ENCODE data around the gene NR3C1.

NR3C1 gene

GRCh38 chr5:143447983-143448382, 44.5 kb upstream of the NR3C1 start:
- Histone ChIP-seq H3K9me3 (ENCODE audit: insufficient read depth, low read depth, low read length) (no peaks in the 10 kb centered on the region), H4K20me1 (ENCODE audit: insufficient read depth, low read length, poor library complexity, severe bottlenecking) (no peaks in the 10 kb centered on the region), H2AFZ (ENCODE audit: low read length) (peak overlapping the region; percentile 62), H3F3A (ENCODE audit: low read depth) (no peaks in the 10 kb centered on the region), H3K79me2 (ENCODE audit: insufficient read depth, low read length) (no peaks in the 10 kb centered on the region), H3K4me3 (ENCODE audit: low read length, poor library complexity, severe bottlenecking) (no peak overlapping the region), H3K36me3 (ENCODE audit: insufficient read depth, low read length) (no peaks in the 10 kb centered on the region), H3K4me1 (ENCODE audit: insufficient read depth, low read length, poor library complexity, severe bottlenecking) (no peaks in the 10 kb centered on the region), H3K4me2 (ENCODE audit: low read depth, low read length, poor library complexity, severe bottlenecking) (no peak overlapping the region), H3K27me3 (ENCODE audit: insufficient read depth, low read length, poor library complexity, severe bottlenecking) (no peaks in the 10 kb centered on the region), H3K9me2 (replicated peaks; ENCODE audit: low read depth, low read length) (no peaks in the 10 kb centered on the region), H3K9ac (ENCODE audit: low read depth, low read length, poor library complexity, severe bottlenecking) (no peak overlapping the region)
- TF ChIP-seq EZH2phosphoT487 (IDR thresholded peaks at IDR 0.05; ENCODE audit: borderline replicate concordance): no peak

GRCh38 chr5:143446535-143447226, 43.2 kb upstream of the NR3C1 start:
- Histone ChIP-seq H3K36me3 (ENCODE audit: insufficient read depth, low read length) (no peaks in the 10 kb centered on the region), H3K4me1 (ENCODE audit: insufficient read depth, low read length, poor library complexity, severe bottlenecking) (no peaks in the 10 kb centered on the region), H3K9me3 (ENCODE audit: insufficient read depth, low read depth, low read length) (no peaks in the 10 kb centered on the region), H2AFZ (ENCODE audit: low read length) (0 out of 2 replicates have a peak overlapping the region, but pooled peaks have one; percentile 50), H3F3A (ENCODE audit: low read depth) (no peaks in the 10 kb centered on the region), H3K9ac (ENCODE audit: low read depth, low read length, poor library complexity, severe bottlenecking) (no peak overlapping the region), H3K4me3 (ENCODE audit: low read length, poor library complexity, severe bottlenecking) (no peak overlapping the region), H3K79me2 (ENCODE audit: insufficient read depth, low read length) (no peaks in the 10 kb centered on the region), H4K20me1 (ENCODE audit: insufficient read depth, low read length, poor library complexity, severe bottlenecking) (no peaks in the 10 kb centered on the region), H3K27me3 (ENCODE audit: insufficient read depth, low read length, poor library complexity, severe bottlenecking) (no peaks in the 10 kb centered on the region), H3K9me2 (replicated peaks; ENCODE audit: low read depth, low read length) (no peaks in the 10 kb centered on the region), H3K4me2 (ENCODE audit: low read depth, low read length, poor library complexity, severe bottlenecking) (no peak overlapping the region)
- TF ChIP-seq CTCF (conservative IDR thresholded peaks at IDR 0.05; ENCODE audit: low read length): no peak
- no peak for TF ChIP-seq EZH2phosphoT487 (IDR thresholded peaks at IDR 0.05; ENCODE audit: borderline replicate concordance)

GRCh38 chr5:143445776-143446175, 42.3 kb upstream of the NR3C1 start:
- Histone ChIP-seq H3K4me2 (ENCODE audit: low read depth, low read length, poor library complexity, severe bottlenecking) (no peak overlapping the region), H3K4me1 (ENCODE audit: insufficient read depth, low read length, poor library complexity, severe bottlenecking) (no peaks in the 10 kb centered on the region), H3K79me2 (ENCODE audit: insufficient read depth, low read length) (no peaks in the 10 kb centered on the region), H3K9ac (ENCODE audit: low read depth, low read length, poor library complexity, severe bottlenecking) (no peak overlapping the region), H3K36me3 (ENCODE audit: insufficient read depth, low read length) (no peaks in the 10 kb centered on the region), H4K20me1 (ENCODE audit: insufficient read depth, low read length, poor library complexity, severe bottlenecking) (no peaks in the 10 kb centered on the region), H3F3A (ENCODE audit: low read depth) (no peaks in the 10 kb centered on the region), H3K27me3 (ENCODE audit: insufficient read depth, low read length, poor library complexity, severe bottlenecking) (no peaks in the 10 kb centered on the region), H3K9me3 (ENCODE audit: insufficient read depth, low read depth, low read length) (no peaks in the 10 kb centered on the region), H3K9me2 (replicated peaks; ENCODE audit: low read depth, low read length) (no peaks in the 10 kb centered on the region), H3K4me3 (ENCODE audit: low read length, poor library complexity, severe bottlenecking) (no peak overlapping the region), H2AFZ (ENCODE audit: low read length) (peak overlapping the region; percentile 50; the same call in 1 of the 2 replicates)
- TF ChIP-seq EZH2phosphoT487 (IDR thresholded peaks at IDR 0.05; ENCODE audit: borderline replicate concordance): no peak
- TF ChIP-seq CTCF (conservative IDR thresholded peaks at IDR 0.05; ENCODE audit: low read length): no peak

GRCh38 chr5:143443330-143443729, 39.8 kb upstream of the NR3C1 start:
- TF ChIP-seq EZH2phosphoT487 (IDR thresholded peaks at IDR 0.05; ENCODE audit: borderline replicate concordance) (no peak), CTCF (conservative IDR thresholded peaks at IDR 0.05; ENCODE audit: low read length) (no peak)
- H3K4me3 ChIP-seq (ENCODE audit: low read length, poor library complexity, severe bottlenecking): no peak overlapping the region
- H2AFZ ChIP-seq (ENCODE audit: low read length): peak overlapping the region; percentile 22; the same call in 1 of the 2 replicates
- no peaks in the 10 kb centered on the region for H3K27me3 ChIP-seq (ENCODE audit: insufficient read depth, low read length, poor library complexity, severe bottlenecking)
- no peaks in the 10 kb centered on the region for H3K9me3 ChIP-seq (ENCODE audit: insufficient read depth, low read depth, low read length)
- H3K9ac ChIP-seq (ENCODE audit: low read depth, low read length, poor library complexity, severe bottlenecking): no peak overlapping the region
- no peaks in the 10 kb centered on the region for H3K36me3 ChIP-seq (ENCODE audit: insufficient read depth, low read length)
- no peaks in the 10 kb centered on the region for H3K4me1 ChIP-seq (ENCODE audit: insufficient read depth, low read length, poor library complexity, severe bottlenecking)
- no peak overlapping the region for H3K4me2 ChIP-seq (ENCODE audit: low read depth, low read length, poor library complexity, severe bottlenecking)
- no peaks in the 10 kb centered on the region for H3K9me2 ChIP-seq (replicated peaks; ENCODE audit: low read depth, low read length)
- H4K20me1 ChIP-seq (ENCODE audit: insufficient read depth, low read length, poor library complexity, severe bottlenecking): no peaks in the 10 kb centered on the region
- no peaks in the 10 kb centered on the region for H3K79me2 ChIP-seq (ENCODE audit: insufficient read depth, low read length)
- no peaks in the 10 kb centered on the region for H3F3A ChIP-seq (ENCODE audit: low read depth)

Measured in Loucy (cell line).